H9 (cell line): ENCODE results near the gene ACOX3. TPM values are rescaled to one million over a fixed set of nuclear protein-coding genes. Genes with fewer than 3 reads are reported as not detected.

ENCODE experiments used
- DNase-seq: peaks from one replicate; pipeline ENCODE4 v3.0.0-alpha.2; 2017
- H2AFZ ChIP-seq: one replicate; pipeline ENCODE4 v1.6.1; 2013; ENCODE audit warnings: mild to moderate bottlenecking, low read length, control low read depth, moderate library complexity
- H2AK5ac ChIP-seq: 2 replicates; pipeline ENCODE4 v1.6.1; 2013; ENCODE audit warnings: low read length, control low read depth, mixed read lengths; ENCODE audit not compliant: insufficient read length
- H2BK120ac ChIP-seq: one replicate; pipeline ENCODE4 v1.6.1; 2013; ENCODE audit warnings: low read depth, mild to moderate bottlenecking, low read length, control low read depth, inconsistent platforms; ENCODE audit not compliant: poor library complexity, severe bottlenecking
- H2BK12ac ChIP-seq: 2 replicates; pipeline ENCODE4 v1.6.1; 2013; ENCODE audit warnings: low read length, control low read depth, mixed read lengths, low read depth; ENCODE audit not compliant: insufficient read length
- H2BK15ac ChIP-seq: 2 replicates; pipeline ENCODE4 v1.6.1; 2013; ENCODE audit warnings: low read depth, low read length, control low read depth
- H2BK20ac ChIP-seq: one replicate; pipeline ENCODE4 v1.6.1; 2013; ENCODE audit warnings: low read depth, mild to moderate bottlenecking, low read length, control low read depth, inconsistent platforms; ENCODE audit not compliant: poor library complexity, severe bottlenecking
- H2BK5ac ChIP-seq: 2 replicates; pipeline ENCODE4 v1.6.1; 2013; ENCODE audit warnings: low read length, control low read depth, mixed read lengths; ENCODE audit not compliant: insufficient read length
- H3K14ac ChIP-seq: 2 replicates; pipeline ENCODE4 v1.6.1; 2013; ENCODE audit warnings: low read length, control low read depth; ENCODE audit not compliant: insufficient read depth
- H3K18ac ChIP-seq: 2 replicates; pipeline ENCODE4 v1.6.1; 2013; ENCODE audit warnings: low read depth, mild to moderate bottlenecking, mixed read lengths, low read length, control low read depth; ENCODE audit not compliant: insufficient read length
- H3K23ac ChIP-seq: 2 replicates; pipeline ENCODE4 v1.6.1; 2013; ENCODE audit warnings: low read length, control low read depth, mixed read lengths, low read depth; ENCODE audit not compliant: insufficient read length
- H3K23me2 ChIP-seq: 2 replicates; pipeline ENCODE4 v1.6.1; 2013; ENCODE audit warnings: low read depth, mild to moderate bottlenecking, mixed read lengths, low read length, control low read depth; ENCODE audit not compliant: insufficient read length, poor library complexity, severe bottlenecking
- H3K27ac ChIP-seq: 2 replicates; pipeline ENCODE4 v1.5.1; 2013; ENCODE audit warnings: low read length, control low read depth, mixed read lengths, low read depth; ENCODE audit not compliant: insufficient read length
- H3K27me3 ChIP-seq: 2 replicates; pipeline ENCODE4 v1.6.1; 2013; ENCODE audit warnings: low read length, control low read depth, inconsistent platforms; ENCODE audit not compliant: insufficient read depth
- H3K4ac ChIP-seq: 2 replicates; pipeline ENCODE4 v1.6.1; 2013; ENCODE audit warnings: low read depth, mild to moderate bottlenecking, control low read depth, inconsistent platforms, low read length, moderate library complexity
- H3K4me1 ChIP-seq: 2 replicates; pipeline ENCODE4 v1.6.1; 2013; ENCODE audit warnings: low read length, control low read depth, inconsistent platforms; ENCODE audit not compliant: insufficient read depth
- H3K4me2 ChIP-seq: 2 replicates; pipeline ENCODE4 v1.6.1; 2013; ENCODE audit warnings: low read length, control low read depth, mixed read lengths; ENCODE audit not compliant: insufficient read length, insufficient read depth
- H3K56ac ChIP-seq: 2 replicates; pipeline ENCODE4 v1.6.1; 2013; ENCODE audit warnings: low read depth, mild to moderate bottlenecking, mixed read lengths, low read length, control low read depth; ENCODE audit not compliant: insufficient read length
- H3K79me1 ChIP-seq: 2 replicates; pipeline ENCODE4 v1.6.1; 2013; ENCODE audit warnings: low read depth, mild to moderate bottlenecking, moderate library complexity, low read length, control low read depth, inconsistent platforms; ENCODE audit not compliant: insufficient read depth, poor library complexity, severe bottlenecking
- H3K79me2 ChIP-seq: 2 replicates; pipeline ENCODE4 v1.6.1; 2013; ENCODE audit warnings: low read length, control low read depth, inconsistent platforms; ENCODE audit not compliant: insufficient read depth
- H3K9ac ChIP-seq: 2 replicates; pipeline ENCODE4 v1.6.1; 2013; ENCODE audit warnings: low read length, control low read depth, mixed read lengths; ENCODE audit not compliant: insufficient read length; ENCODE audit errors: extremely low read depth
- H3K9me3 ChIP-seq: one replicate; pipeline ENCODE4 v1.6.1; 2013; ENCODE audit warnings: low read depth, low read length, inconsistent platforms; ENCODE audit not compliant: control insufficient read depth
- H3T11ph ChIP-seq: one replicate; pipeline ENCODE4 v1.6.1; 2013; ENCODE audit warnings: mild to moderate bottlenecking, low read length, control low read depth, inconsistent platforms
- H4K20me1 ChIP-seq: one replicate; pipeline ENCODE4 v1.6.1; 2013; ENCODE audit not compliant: control insufficient read depth, insufficient read length, insufficient read depth
- H4K5ac ChIP-seq: 2 replicates; pipeline ENCODE4 v1.6.1; 2013; ENCODE audit warnings: low read depth, mild to moderate bottlenecking, mixed read lengths, low read length, control low read depth; ENCODE audit not compliant: insufficient read length
- H4K8ac ChIP-seq: replicated peaks from 2 replicates; pipeline ENCODE4 v1.6.1; 2013; ENCODE audit warnings: low read length, control low read depth, mixed read lengths, low read depth; ENCODE audit not compliant: insufficient read length
- H4K91ac ChIP-seq: 2 replicates; pipeline ENCODE4 v1.6.1; 2013; ENCODE audit warnings: low read depth, mild to moderate bottlenecking, moderate library complexity, mixed read lengths, low read length, control low read depth; ENCODE audit not compliant: insufficient read length
- H3K27ac Mint-ChIP-seq, 3 experiments: 2 replicates in 2 of 3; 3 replicates in 1 of 3; pipeline ENCODE4 v1.8.0; 2020 to 2021; ENCODE audit warnings: mixed read lengths in 3 of 3, mild to moderate bottlenecking in 1 of 3, moderate library complexity in 1 of 3
- H3K27me3 Mint-ChIP-seq: 2 replicates; pipeline ENCODE4 v1.8.0; 2021; ENCODE audit warnings: low read depth, mild to moderate bottlenecking, moderate library complexity, mixed read lengths
- H3K36me3 Mint-ChIP-seq, 3 experiments: 2 replicates in 2 of 3; 3 replicates in 1 of 3; pipeline ENCODE4 v1.8.0; 2020 to 2021; ENCODE audit warnings: low read depth in 3 of 3, mixed read lengths in 3 of 3; ENCODE audit not compliant: insufficient read depth in 1 of 3
- H3K4me1 Mint-ChIP-seq, 2 experiments: 2 replicates each; pipeline ENCODE4 v1.8.0; 2020; ENCODE audit warnings: mixed read lengths in 2 of 2
- H3K4me3 Mint-ChIP-seq, 2 experiments: 2 replicates in 1 of 2; 3 replicates in 1 of 2; pipeline ENCODE4 v1.8.0; 2020 to 2021; ENCODE audit warnings: mild to moderate bottlenecking in 2 of 2, mixed read lengths in 2 of 2, moderate library complexity in 1 of 2
- H3K9me3 Mint-ChIP-seq, 2 experiments: 2 replicates in 1 of 2; 3 replicates in 1 of 2; pipeline ENCODE4 v1.8.0; 2020; ENCODE audit warnings: mild to moderate bottlenecking in 2 of 2, mixed read lengths in 2 of 2, moderate library complexity in 1 of 2
- WGBS: extraction: QIAGEN DNeasy Blood & Tissue Kit; methylation state at CpG from one replicate; pipeline ENCODE4 v1.1.7; 2013; ENCODE audit warnings: missing lambda C conversion rate, low lambda C conversion rate, mixed read lengths; ENCODE audit not compliant: insufficient read length; ENCODE audit errors: extremely low coverage; 5-methylcytosine and 5-hydroxymethylcytosine counted together
- total RNA-seq: library from RNA; stranded (reverse); gene quantifications from 2 replicates; pipeline ENCODE4 v1.2.1, GENCODE V29; 2021
- TF ChIP-seq, protein P1 (sequence below): fragments of 200-600 bp; sonication (generic); conservative IDR thresholded peaks from 3 replicates; pipeline ENCODE4 v1.8.0; 2021; ENCODE audit warnings: antibody characterized with exemption, mild to moderate bottlenecking

Gene ACOX3
- total RNA-seq, 1 experiment from 2014 or later, result 13.8 TPM

DNA sequence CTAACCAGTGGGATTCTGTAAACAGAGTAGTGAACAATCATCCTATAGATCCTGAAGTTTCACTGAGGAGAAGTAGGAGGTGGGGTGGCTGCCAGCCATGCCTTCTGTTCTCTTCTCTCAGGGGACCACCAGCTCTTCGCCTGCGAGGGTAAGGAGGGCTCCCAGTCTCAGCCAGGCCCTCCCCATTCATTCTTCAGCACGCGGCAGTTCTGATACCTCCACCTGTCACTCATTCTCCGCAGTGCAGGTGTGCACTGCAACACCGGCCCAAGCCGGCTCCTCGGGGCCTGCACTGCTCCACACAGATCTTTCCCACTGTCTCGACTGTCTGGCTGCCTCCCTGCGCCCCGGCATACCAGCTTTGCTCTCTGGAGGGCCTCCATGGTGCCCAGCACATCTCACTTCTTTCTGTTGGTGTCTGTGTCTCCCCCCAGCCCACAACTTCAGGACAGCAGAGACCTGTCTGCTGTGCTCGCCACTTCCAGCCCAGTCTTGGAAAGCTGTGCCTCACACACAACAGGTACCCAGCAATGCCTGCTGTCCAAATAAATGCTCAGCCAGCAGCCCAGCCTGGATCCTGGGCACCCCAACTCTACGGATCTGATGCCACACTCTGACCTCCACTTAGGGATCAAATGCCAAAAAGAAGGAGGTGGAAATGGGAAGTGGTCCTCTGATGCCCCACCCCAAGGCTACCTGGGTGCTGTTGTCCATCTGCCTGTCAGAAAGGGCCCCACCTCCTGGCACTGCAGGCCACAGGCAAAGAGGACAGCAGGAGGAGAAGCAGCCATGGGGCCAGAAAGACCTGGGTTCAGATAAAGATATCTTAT lies 29.0 kb downstream of the ACOX3 start:
- no peak overlapping the region for H4K5ac ChIP-seq
- H3K56ac ChIP-seq, result no peak overlapping the region
- H4K20me1 ChIP-seq, result no peaks in the 10 kb centered on the region
- no peaks in the 10 kb centered on the region for H3K79me2 ChIP-seq
- H3K9me3 ChIP-seq, result no peaks in the 10 kb centered on the region
- H3K4ac ChIP-seq, result no peak overlapping the region
- no peak overlapping the region for H2BK12ac ChIP-seq
- no peaks in the 10 kb centered on the region for H3K4me1 ChIP-seq
- no peaks in the 10 kb centered on the region for H3K23me2 ChIP-seq
- H3T11ph ChIP-seq, result no peak overlapping the region
- no peak overlapping the region for H2BK5ac ChIP-seq
- no peak overlapping the region for H2BK20ac ChIP-seq
- no peak overlapping the region for H3K18ac ChIP-seq
- no peak overlapping the region; the same call in 1 of the 2 replicates for H3K14ac ChIP-seq
- H2BK15ac ChIP-seq, result no peak overlapping the region
- no peak overlapping the region for H2AFZ ChIP-seq
- H4K8ac ChIP-seq, result no peak overlapping the region
- no peak overlapping the region for H2AK5ac ChIP-seq
- no peak overlapping the region for H3K23ac ChIP-seq
- no peaks in the 10 kb centered on the region for H3K79me1 ChIP-seq
- H3K4me2 ChIP-seq, result no peak overlapping the region
- Mint-ChIP-seq H3K4me3 (peak overlapping the region in 1 of 2 experiments; percentile 18; a peak in 1 of 5 replicates), H3K9me3 (peaks cover 3% of the 10 kb centered on the region in 2 experiments), H3K36me3 (peaks cover 2 to 12% (median 7%) of the 10 kb centered on the region in 3 experiments; a peak in 6 of 7 replicates), H3K27me3 (no peaks in the 10 kb centered on the region; the same call in 1 of the 2 replicates), H3K27ac (no peak overlapping the region; a peak in 1 of 7 replicates), H3K4me1 (peaks cover 7 to 12% of the 10 kb centered on the region in 2 experiments)
- WGBS, result no CpG with 5 or more reads among the region's 13 CpGs
- H3K27ac ChIP-seq, result no peak overlapping the region
- TF ChIP-seq, protein P1, sequence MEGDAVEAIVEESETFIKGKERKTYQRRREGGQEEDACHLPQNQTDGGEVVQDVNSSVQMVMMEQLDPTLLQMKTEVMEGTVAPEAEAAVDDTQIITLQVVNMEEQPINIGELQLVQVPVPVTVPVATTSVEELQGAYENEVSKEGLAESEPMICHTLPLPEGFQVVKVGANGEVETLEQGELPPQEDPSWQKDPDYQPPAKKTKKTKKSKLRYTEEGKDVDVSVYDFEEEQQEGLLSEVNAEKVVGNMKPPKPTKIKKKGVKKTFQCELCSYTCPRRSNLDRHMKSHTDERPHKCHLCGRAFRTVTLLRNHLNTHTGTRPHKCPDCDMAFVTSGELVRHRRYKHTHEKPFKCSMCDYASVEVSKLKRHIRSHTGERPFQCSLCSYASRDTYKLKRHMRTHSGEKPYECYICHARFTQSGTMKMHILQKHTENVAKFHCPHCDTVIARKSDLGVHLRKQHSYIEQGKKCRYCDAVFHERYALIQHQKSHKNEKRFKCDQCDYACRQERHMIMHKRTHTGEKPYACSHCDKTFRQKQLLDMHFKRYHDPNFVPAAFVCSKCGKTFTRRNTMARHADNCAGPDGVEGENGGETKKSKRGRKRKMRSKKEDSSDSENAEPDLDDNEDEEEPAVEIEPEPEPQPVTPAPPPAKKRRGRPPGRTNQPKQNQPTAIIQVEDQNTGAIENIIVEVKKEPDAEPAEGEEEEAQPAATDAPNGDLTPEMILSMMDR, result no peak
- no peaks in the 10 kb centered on the region for H3K27me3 ChIP-seq
- no peak overlapping the region for H4K91ac ChIP-seq
- no peak overlapping the region for H3K9ac ChIP-seq
- no peak for DNase-seq
- H2BK120ac ChIP-seq, result no peak overlapping the region
